B cell (primary cell): Measurements from ENCODE around the gene TMEM129. TPM values are rescaled to one million over a fixed set of nuclear protein-coding genes. Genes with fewer than 3 reads are reported as not detected.

Experiments used
- ATAC-seq: fragments of 200-7000 bp; cut with Tn5 transposase; one replicate; pipeline ENCODE4 v1.10.0; 2021; ENCODE audit warnings: low read depth, mild to moderate bottlenecking, moderate number of reproducible peaks, moderate library complexity
- CTCF ChIA-PET: fragments of 350-600 bp; sonication (Branson Sonifier 250); formaldehyde crosslinking; loops from one replicate; lab custom pipeline; 2021; ENCODE audit warnings: antibody characterized with exemption, inconsistent platforms; lab: Charles Lee
- POLR2A ChIA-PET: fragments of 350-600 bp; sonication (Branson Sonifier 250); formaldehyde crosslinking; loops from one replicate; lab custom pipeline; 2021; ENCODE audit warnings: antibody characterized with exemption; lab: Charles Lee
- DNase-seq: peaks from one replicate; pipeline ENCODE4 v3.0.0; 2013
- H2AFZ ChIP-seq: 2 replicates; pipeline ENCODE4 v1.6.1; 2012; ENCODE audit warnings: mild to moderate bottlenecking, low read depth, low read length; ENCODE audit not compliant: insufficient read depth, poor library complexity, severe bottlenecking
- H3K27ac ChIP-seq, 2 donors: 1 replicate in 1 of 2; 2 replicates in 1 of 2; pipeline ENCODE4 v1.5.1; 2012 to 2013; ENCODE audit warnings: low read length in 2 of 2, mild to moderate bottlenecking in 2 of 2, moderate library complexity in 1 of 2
- H3K27me3 ChIP-seq, 4 experiments: fragments of 200-600 bp in 1 of 4; sonication (generic) in 1 of 4; replicated peaks in 1 of 4; 1 replicate in 2 of 4; 2 replicates in 2 of 4; pipeline versions ENCODE4 v1.6.1 to v1.7.0; 2013 to 2016; ENCODE audit warnings: low read length in 3 of 4, mild to moderate bottlenecking in 2 of 4, mixed read lengths in 1 of 4, moderate library complexity in 1 of 4; ENCODE audit not compliant: insufficient read depth in 4 of 4, control insufficient read depth in 3 of 4; ENCODE audit errors: control extremely low read depth in 1 of 4
- H3K36me3 ChIP-seq, 2 experiments: replicated peaks in 1 of 2; 1 replicate in 1 of 2; 2 replicates in 1 of 2; pipeline versions ENCODE4 v1.6.1 to v1.7.1; 2013; ENCODE audit warnings: low read length in 1 of 2; ENCODE audit not compliant: insufficient read depth in 2 of 2, control insufficient read depth in 1 of 2; ENCODE audit errors: control extremely low read depth in 1 of 2, extremely low read depth in 1 of 2
- H3K4me1 ChIP-seq, 2 donors: fragments of 200-600 bp in 1 of 2; sonication (generic) in 1 of 2; 1 replicate in 1 of 2; 2 replicates in 1 of 2; pipeline versions ENCODE4 v1.5.1 to v1.6.1; 2013 to 2017; ENCODE audit warnings: low read length in 2 of 2; ENCODE audit not compliant: control insufficient read depth in 2 of 2, insufficient read depth in 2 of 2
- H3K4me2 ChIP-seq: replicated peaks from 2 replicates; pipeline ENCODE3; 2012; ENCODE audit warnings: mild to moderate bottlenecking, low read depth, low read length; ENCODE audit not compliant: poor library complexity, severe bottlenecking
- H3K4me3 ChIP-seq, 5 experiments: fragments of 200-600 bp in 1 of 5; sonication (generic) in 1 of 5; 1 replicate in 3 of 5; 2 replicates in 2 of 5; pipeline versions ENCODE4 v1.5.1 to v1.7.0; 2011 to 2016; ENCODE audit warnings: low read length in 4 of 5, mild to moderate bottlenecking in 4 of 5, low read depth in 2 of 5, control low read depth in 1 of 5, moderate library complexity in 1 of 5; ENCODE audit not compliant: insufficient read depth in 1 of 5; ENCODE audit errors: control extremely low read depth in 1 of 5, extremely low read depth in 1 of 5
- H3K79me2 ChIP-seq: fragments of 200-600 bp; sonication (generic); one replicate; pipeline ENCODE4 v1.6.0; 2016; ENCODE audit warnings: low read length; ENCODE audit not compliant: control insufficient read depth, insufficient read depth
- H3K9ac ChIP-seq: fragments of 200-600 bp; sonication (generic); 2 replicates; pipeline ENCODE4 v1.6.1; 2017; ENCODE audit warnings: mild to moderate bottlenecking, low read length, moderate library complexity
- H3K9me3 ChIP-seq, 3 donors: one replicate each; pipeline versions ENCODE4 v1.6.1 to v1.7.1; 2013; ENCODE audit warnings: low read length in 2 of 3; ENCODE audit not compliant: control insufficient read depth in 2 of 3, insufficient read depth in 1 of 3; ENCODE audit errors: control extremely low read depth in 1 of 3
- H4K20me1 ChIP-seq: 2 replicates; pipeline ENCODE4 v1.6.0; 2012; ENCODE audit warnings: mild to moderate bottlenecking, low read length; ENCODE audit not compliant: insufficient read depth, control insufficient read depth, poor library complexity, severe bottlenecking
- H3K27ac Mint-ChIP-seq: one replicate; pipeline ENCODE4 v1.8.0; 2021; ENCODE audit warnings: mixed read lengths
- H3K27me3 Mint-ChIP-seq: one replicate; pipeline ENCODE4 v1.8.0; 2021; ENCODE audit warnings: mixed read lengths
- H3K4me1 Mint-ChIP-seq: one replicate; pipeline ENCODE4 v1.8.0; 2021; ENCODE audit warnings: mixed read lengths
- H3K4me3 Mint-ChIP-seq: one replicate; pipeline ENCODE4 v1.8.0; 2021; ENCODE audit warnings: mixed read lengths
- H3K9me3 Mint-ChIP-seq: one replicate; pipeline ENCODE4 v1.8.0; 2022; ENCODE audit warnings: mixed read lengths; ENCODE audit not compliant: insufficient read depth
- CTCF ChIP-seq: fragments of 200-600 bp; IDR thresholded peaks from one replicate; pipeline ENCODE4 v1.8.0; 2022; ENCODE audit warnings: antibody characterized with exemption, mild to moderate bottlenecking
- EZH2 ChIP-seq: IDR thresholded peaks from 2 replicates; pipeline ENCODE4 v1.6.1; 2012; ENCODE audit warnings: borderline replicate concordance, low read depth, mild to moderate bottlenecking, moderate library complexity, low read length; ENCODE audit not compliant: insufficient read depth, poor library complexity, severe bottlenecking
- WGBS: methylation state at CpG from one replicate; pipeline ENCODE4 v1.1.5; 2013; ENCODE audit warnings: missing lambda C conversion rate; ENCODE audit not compliant: insufficient coverage; 5-methylcytosine and 5-hydroxymethylcytosine counted together
- intact Hi-C: fragments of 100-400 bp; cut with micrococcal nuclease; formaldehyde crosslinking; loops from one replicate; pipeline ENCODE4 v1.10.0; 2022
- polyA plus RNA-seq: library from polyadenylated mRNA; depleted of rRNA; stranded (reverse); fragments of >200 nt; gene quantifications from 2 replicates; pipeline ENCODE4 v1.2.3, GENCODE V29; 2012
- total RNA-seq, 2 donors: library from RNA; stranded (reverse); fragments of 120-200 nt in 1 of 2; gene quantifications; 1 replicate in 1 of 2; 2 replicates in 1 of 2; pipeline versions ENCODE4 v1.2.3 to v1.2.4, GENCODE V29; 2013 to 2022

The TMEM129 gene
- total and polyA plus RNA-seq, 2 donors (not counting 1 experiment from before 2014, with no cell fraction given), result 41.0 to 76.5 TPM

- Mint-ChIP-seq H3K9me3 (no peaks in the 10 kb centered on the region), H3K4me3 (no peak overlapping the region), H3K4me1 (peaks cover 66% of the 10 kb centered on the region), H3K27me3 (no peaks in the 10 kb centered on the region), H3K27ac (peak overlapping the region; percentile 86)
- Histone ChIP-seq H3K79me2 (peaks cover 60% of the 10 kb centered on the region), H3K4me1 (peaks cover 56 to 79% of the 10 kb centered on the region in 2 donors), H3K4me3 (no peak overlapping the region), H2AFZ (no peak overlapping the region), H3K36me3 (peaks cover 0 to 20% of the 10 kb centered on the region in 2 experiments), H3K4me2 (no peak overlapping the region), H3K9ac (no peak overlapping the region), H3K27ac (no peak overlapping the region), H3K27me3 (no peaks in the 10 kb centered on the region), H3K9me3 (peaks cover 0 to 6% (median 0%) of the 10 kb centered on the region in 3 donors), H4K20me1 (peaks cover 49% of the 10 kb centered on the region)
- WGBS, result 96% methylated on average over 32 of the region's 32 CpGs
- intact Hi-C loops, result no loop called here
- no peak for TF ChIP-seq EZH2
- TF ChIP-seq CTCF, result no peak
- peak; percentile 25 for DNase-seq
- no peak for ATAC-seq
- ChIA-PET CTCF (interaction anchor here (6.1 to 14.7 kb wide), 2 partner anchors 24 kb away, joined by 75 to 503 read pairs; no protein-coding TSS in a partner anchor), POLR2A (interaction anchor here (0.5 kb wide), 1 partner anchor 702 kb away, joined by 3 read pairs; no protein-coding TSS in a partner anchor)
These were observed 3.7 kb downstream of the TMEM129 start for GRCh38 chr4:1717129-1718094.
